Endothelial cell of umbilical vein (primary cell): Measurements from ENCODE around the gene LAMA5. TPM values are rescaled to one million over a fixed set of nuclear protein-coding genes. Genes with fewer than 3 reads are reported as not detected.

ENCODE experiments used
- BruUV-seq: library from RNA; stranded (reverse); fragments of 400-500 nt; replicated peaks from 2 replicates; lab custom pipeline; 2021; lab: Mats Ljungman, UMichigan
- CTCF ChIA-PET: fragments of 300-600, 350-600 bp; sonication (Branson Sonifier 250); formaldehyde crosslinking; loops from one replicate; lab custom pipeline; 2021; ENCODE audit warnings: antibody characterized with exemption, inconsistent platforms; lab: Charles Lee
- POLR2A ChIA-PET: fragments of 300-600, 350-600 bp; sonication (Branson Sonifier 250); formaldehyde crosslinking; loops from one replicate; lab custom pipeline; 2021; ENCODE audit warnings: antibody characterized with exemption, inconsistent platforms; lab: Charles Lee
- DNase-seq: peaks from one replicate; pipeline ENCODE4 v3.0.0-alpha.2; 2011; ENCODE audit warnings: low read depth, low spot score
- FAIRE-seq: peaks from 2 replicates; lab custom pipeline; 2011; peaks lifted over from hg19 to GRCh38; lab: Jason Lieb, UNC
- H2AFZ ChIP-seq: 2 replicates; pipeline ENCODE4 v1.6.0; 2012; ENCODE audit warnings: low read depth, low read length, control low read depth, inconsistent platforms
- H3K27ac ChIP-seq: 2 replicates; pipeline ENCODE4 v1.5.1; 2011; ENCODE audit warnings: low read depth, mild to moderate bottlenecking, control low read depth, low read length, moderate library complexity; ENCODE audit not compliant: insufficient read depth
- H3K27me3 ChIP-seq, 2 experiments: 2 replicates each; pipeline versions ENCODE4 v1.6.0 to v1.6.1; 2011; ENCODE audit warnings: low read length in 2 of 2, mixed read lengths in 1 of 2; ENCODE audit not compliant: control insufficient read depth in 2 of 2, insufficient read depth in 2 of 2
- H3K36me3 ChIP-seq, 2 experiments: 2 replicates in 1 of 2; 3 replicates in 1 of 2; pipeline ENCODE4 v1.5.1; 2011; ENCODE audit warnings: low read length in 2 of 2, mild to moderate bottlenecking in 1 of 2, moderate library complexity in 1 of 2; ENCODE audit not compliant: control insufficient read depth in 2 of 2, insufficient read depth in 2 of 2; ENCODE audit errors: extremely low read depth in 1 of 2
- H3K4me1 ChIP-seq: 3 replicates; pipeline ENCODE4 v1.5.1; 2011; ENCODE audit warnings: mild to moderate bottlenecking, low read length; ENCODE audit not compliant: control insufficient read depth, insufficient read depth; ENCODE audit errors: extremely low read depth
- H3K4me2 ChIP-seq: 2 replicates; pipeline ENCODE4 v1.6.1; 2011; ENCODE audit warnings: low read length, control low read depth, mixed read lengths; ENCODE audit not compliant: insufficient read depth
- H3K4me3 ChIP-seq, 3 experiments: fragments of 200-600 bp in 1 of 3; sonication (generic), shearing (Covaris generic) in 1 of 3; replicated peaks in 1 of 3; 2 replicates each; pipeline ENCODE4 v1.5.1; 2011 to 2016; ENCODE audit warnings: control low read depth in 3 of 3, low read length in 3 of 3, mild to moderate bottlenecking in 2 of 3, inconsistent platforms in 1 of 3, low read depth in 1 of 3, moderate library complexity in 1 of 3; ENCODE audit not compliant: insufficient read depth in 1 of 3
- H3K79me2 ChIP-seq: 2 replicates; pipeline ENCODE4 v1.6.0; 2012; ENCODE audit warnings: low read length, inconsistent platforms; ENCODE audit not compliant: control insufficient read depth, insufficient read depth
- H3K9ac ChIP-seq: replicated peaks from 2 replicates; pipeline ENCODE3; 2011; ENCODE audit warnings: low read length, control low read depth; ENCODE audit not compliant: insufficient read depth; ENCODE audit errors: extremely low read depth
- H3K9me1 ChIP-seq: replicated peaks from 3 replicates; pipeline ENCODE4 v1.6.0; 2011; ENCODE audit warnings: mild to moderate bottlenecking, low read length; ENCODE audit not compliant: control insufficient read depth, insufficient read depth; ENCODE audit errors: extremely low read depth
- H3K9me3 ChIP-seq: replicated peaks from 2 replicates; pipeline ENCODE4 v1.5.1; 2012; ENCODE audit warnings: low read length, inconsistent platforms; ENCODE audit not compliant: control insufficient read depth, insufficient read depth
- H4K20me1 ChIP-seq: replicated peaks from 2 replicates; pipeline ENCODE3; 2011; ENCODE audit warnings: mild to moderate bottlenecking, low read length; ENCODE audit not compliant: control insufficient read depth, insufficient read depth; ENCODE audit errors: extremely low read depth
- CTCF ChIP-seq, 2 donors: IDR thresholded peaks; 1 replicate in 1 of 2; 2 replicates in 1 of 2; pipeline ENCODE4 v1.5.1; 2011; ENCODE audit warnings: low read length in 2 of 2, mild to moderate bottlenecking in 2 of 2, moderate library complexity in 2 of 2, control low read depth in 1 of 2, inconsistent platforms in 1 of 2, low read depth in 1 of 2; ENCODE audit not compliant: insufficient read depth in 1 of 2; ENCODE audit errors: extremely low read depth in 1 of 2
- EZH2 ChIP-seq: IDR thresholded peaks from 2 replicates; pipeline ENCODE4 v1.6.1; 2012; ENCODE audit warnings: borderline replicate concordance, low read depth, mild to moderate bottlenecking, moderate library complexity, low read length, inconsistent platforms; ENCODE audit not compliant: severe bottlenecking
- FOS ChIP-seq: IDR thresholded peaks from 2 replicates; pipeline ENCODE4 v1.6.1; 2011; ENCODE audit warnings: mild to moderate bottlenecking, low read length, moderate library complexity, borderline replicate concordance; ENCODE audit not compliant: insufficient read depth
- GATA2 ChIP-seq: IDR thresholded peaks from 2 replicates; pipeline ENCODE4 v1.7.0; 2011; ENCODE audit warnings: low read depth, mild to moderate bottlenecking, moderate library complexity, mixed read lengths, low read length; ENCODE audit not compliant: insufficient read length, insufficient read depth
- JUN ChIP-seq: IDR thresholded peaks from 2 replicates; pipeline ENCODE4 v1.6.1; 2011; ENCODE audit warnings: borderline replicate concordance, low read depth; ENCODE audit not compliant: insufficient read length, insufficient read depth
- MAX ChIP-seq: IDR thresholded peaks from 2 replicates; pipeline ENCODE4 v1.6.1; 2011; ENCODE audit not compliant: insufficient read depth, insufficient read length
- MYC ChIP-seq: IDR thresholded peaks from one replicate; pipeline ENCODE4 v1.6.1; 2011; ENCODE audit warnings: mild to moderate bottlenecking, low read depth, low read length
- POLR2A ChIP-seq: IDR thresholded peaks from 2 replicates; pipeline ENCODE4 v1.6.1; 2012; ENCODE audit warnings: low read depth, mild to moderate bottlenecking, control low read depth, low read length
- POLR2AphosphoS5 ChIP-seq: IDR thresholded peaks from 2 replicates; pipeline ENCODE4 v1.6.1; 2012; ENCODE audit warnings: low read depth, mild to moderate bottlenecking, control low read depth, low read length, moderate library complexity; ENCODE audit not compliant: insufficient read depth
- dilution Hi-C: fragments of 300-500 bp; cut with MboI; formaldehyde crosslinking; loops from one replicate; pipeline ENCODE4 v1.15.0; 2019; ENCODE audit warnings: low sequenced_read_pairs; ENCODE audit not compliant: extremely low pct_ligation_motif_present
- intact Hi-C: fragments of 100-400 bp; cut with micrococcal nuclease; formaldehyde crosslinking; loops from one replicate; pipeline ENCODE4 v1.10.0; 2022
- polyA plus RNA-seq, 4 experiments: library from polyadenylated mRNA; depleted of rRNA in 3 of 4; stranded (reverse) in 3 of 4; unstranded in 1 of 4; fragments of >200 nt; gene quantifications; 2 replicates each; pipeline versions ENCODE4 v1.2.1 to v1.2.3, GENCODE V29; 2011 to 2012; ENCODE audit warnings: missing spikeins in 1 of 4
- total RNA-seq: library from RNA; stranded (reverse); gene quantifications from 2 replicates; pipeline ENCODE4 v1.2.3, GENCODE V29; 2021

Gene LAMA5
- total and polyA plus RNA-seq, 2 donors (not counting 3 experiments of a cell fraction or from before 2014, with no cell fraction given), result 24.0 to 145 TPM

GRCh38 chr20:62316331-62317166, 50.6 kb downstream of the LAMA5 start:
- Histone ChIP-seq H4K20me1 (no peaks in the 10 kb centered on the region), H2AFZ (no peak overlapping the region), H3K9ac (no peak overlapping the region), H3K9me1 (no peaks in the 10 kb centered on the region), H3K27me3 (no peaks in the 10 kb centered on the region), H3K36me3 (peaks cover 12 to 54% of the 10 kb centered on the region in 2 experiments), H3K9me3 (no peaks in the 10 kb centered on the region), H3K79me2 (peaks cover 4% of the 10 kb centered on the region), H3K27ac (no peak overlapping the region), H3K4me3 (no peak overlapping the region), H3K4me1 (no peaks in the 10 kb centered on the region), H3K4me2 (no peak overlapping the region)
- no peak for DNase-seq
- BruUV-seq, result no TSS peak
- ChIA-PET POLR2A (no interaction called here), CTCF (interaction anchor here (1.2 to 1.7 kb wide), 2 partner anchors 59 to 66 kb away, joined by 4 to 5 read pairs; no protein-coding TSS in a partner anchor)
- dilution Hi-C loops, result no loop called here
- no peak for FAIRE-seq
- intact Hi-C loops, result no loop called here
- TF ChIP-seq GATA2, result no peak
- no peak for TF ChIP-seq MAX
- TF ChIP-seq CTCF (IDR thresholded peaks at IDR 0.05; ENCODE audit: extremely low read depth in 1 of 2, insufficient read depth in 1 of 2, low read depth in 1 of 2, low read length in 2 of 2), result no peak
- TF ChIP-seq EZH2, result no peak
- TF ChIP-seq MYC, result no peak
- no peak for TF ChIP-seq POLR2A
- TF ChIP-seq POLR2AphosphoS5, result no peak
- no peak for TF ChIP-seq FOS
- TF ChIP-seq JUN, result no peak
